ENCODE data around the gene UBE2QL1.

UBE2QL1 gene

GRCh38 chr5:6502421-6502820 is 53.8 kb downstream of the UBE2QL1 start:
- no peak for ATAC-seq
- TF ChIP-seq SNAI2 (CRISPR knock-in tag; IDR thresholded peaks at IDR 0.05) (no peak), PATZ1 (CRISPR knock-in tag; IDR thresholded peaks at IDR 0.05; ENCODE audit: borderline replicate concordance) (no peak)

GRCh38 chr5:6503342-6503741 is 54.7 kb downstream of the UBE2QL1 start:
- no peak for ATAC-seq
- TF ChIP-seq ZNF70 (CRISPR knock-in tag; IDR thresholded peaks at IDR 0.05), result no peak
- no peak for TF ChIP-seq PATZ1 (CRISPR knock-in tag; IDR thresholded peaks at IDR 0.05; ENCODE audit: borderline replicate concordance)
- TF ChIP-seq TOX (CRISPR knock-in tag; IDR thresholded peaks at IDR 0.05; ENCODE audit: borderline replicate concordance), result no peak
- TF ChIP-seq, protein P1, sequence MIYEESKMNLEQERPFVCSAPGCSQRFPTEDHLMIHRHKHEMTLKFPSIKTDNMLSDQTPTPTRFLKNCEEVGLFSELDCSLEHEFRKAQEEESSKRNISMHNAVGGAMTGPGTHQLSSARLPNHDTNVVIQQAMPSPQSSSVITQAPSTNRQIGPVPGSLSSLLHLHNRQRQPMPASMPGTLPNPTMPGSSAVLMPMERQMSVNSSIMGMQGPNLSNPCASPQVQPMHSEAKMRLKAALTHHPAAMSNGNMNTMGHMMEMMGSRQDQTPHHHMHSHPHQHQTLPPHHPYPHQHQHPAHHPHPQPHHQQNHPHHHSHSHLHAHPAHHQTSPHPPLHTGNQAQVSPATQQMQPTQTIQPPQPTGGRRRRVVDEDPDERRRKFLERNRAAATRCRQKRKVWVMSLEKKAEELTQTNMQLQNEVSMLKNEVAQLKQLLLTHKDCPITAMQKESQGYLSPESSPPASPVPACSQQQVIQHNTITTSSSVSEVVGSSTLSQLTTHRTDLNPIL (CRISPR knock-in tag; IDR thresholded peaks at IDR 0.05; ENCODE audit: low read depth), result no peak
- TF ChIP-seq SNAI2 (CRISPR knock-in tag; IDR thresholded peaks at IDR 0.05), result no peak
- no peak for TF ChIP-seq ISL1 (CRISPR knock-in tag; IDR thresholded peaks at IDR 0.05)
- no peak for TF ChIP-seq PPARA (CRISPR knock-in tag; IDR thresholded peaks at IDR 0.05; ENCODE audit: borderline replicate concordance)
- TF ChIP-seq, protein P2, sequence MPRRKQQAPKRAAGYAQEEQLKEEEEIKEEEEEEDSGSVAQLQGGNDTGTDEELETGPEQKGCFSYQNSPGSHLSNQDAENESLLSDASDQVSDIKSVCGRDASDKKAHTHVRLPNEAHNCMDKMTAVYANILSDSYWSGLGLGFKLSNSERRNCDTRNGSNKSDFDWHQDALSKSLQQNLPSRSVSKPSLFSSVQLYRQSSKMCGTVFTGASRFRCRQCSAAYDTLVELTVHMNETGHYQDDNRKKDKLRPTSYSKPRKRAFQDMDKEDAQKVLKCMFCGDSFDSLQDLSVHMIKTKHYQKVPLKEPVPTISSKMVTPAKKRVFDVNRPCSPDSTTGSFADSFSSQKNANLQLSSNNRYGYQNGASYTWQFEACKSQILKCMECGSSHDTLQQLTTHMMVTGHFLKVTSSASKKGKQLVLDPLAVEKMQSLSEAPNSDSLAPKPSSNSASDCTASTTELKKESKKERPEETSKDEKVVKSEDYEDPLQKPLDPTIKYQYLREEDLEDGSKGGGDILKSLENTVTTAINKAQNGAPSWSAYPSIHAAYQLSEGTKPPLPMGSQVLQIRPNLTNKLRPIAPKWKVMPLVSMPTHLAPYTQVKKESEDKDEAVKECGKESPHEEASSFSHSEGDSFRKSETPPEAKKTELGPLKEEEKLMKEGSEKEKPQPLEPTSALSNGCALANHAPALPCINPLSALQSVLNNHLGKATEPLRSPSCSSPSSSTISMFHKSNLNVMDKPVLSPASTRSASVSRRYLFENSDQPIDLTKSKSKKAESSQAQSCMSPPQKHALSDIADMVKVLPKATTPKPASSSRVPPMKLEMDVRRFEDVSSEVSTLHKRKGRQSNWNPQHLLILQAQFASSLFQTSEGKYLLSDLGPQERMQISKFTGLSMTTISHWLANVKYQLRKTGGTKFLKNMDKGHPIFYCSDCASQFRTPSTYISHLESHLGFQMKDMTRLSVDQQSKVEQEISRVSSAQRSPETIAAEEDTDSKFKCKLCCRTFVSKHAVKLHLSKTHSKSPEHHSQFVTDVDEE (CRISPR knock-in tag; IDR thresholded peaks at IDR 0.05), result no peak
- no peak for TF ChIP-seq OSR1 (CRISPR knock-in tag; IDR thresholded peaks at IDR 0.05)
- TF ChIP-seq ESRRG (CRISPR knock-in tag; IDR thresholded peaks at IDR 0.05), result no peak
- TF ChIP-seq ZC3H10 (CRISPR knock-in tag; IDR thresholded peaks at IDR 0.05), result no peak
- TF ChIP-seq, protein P3, sequence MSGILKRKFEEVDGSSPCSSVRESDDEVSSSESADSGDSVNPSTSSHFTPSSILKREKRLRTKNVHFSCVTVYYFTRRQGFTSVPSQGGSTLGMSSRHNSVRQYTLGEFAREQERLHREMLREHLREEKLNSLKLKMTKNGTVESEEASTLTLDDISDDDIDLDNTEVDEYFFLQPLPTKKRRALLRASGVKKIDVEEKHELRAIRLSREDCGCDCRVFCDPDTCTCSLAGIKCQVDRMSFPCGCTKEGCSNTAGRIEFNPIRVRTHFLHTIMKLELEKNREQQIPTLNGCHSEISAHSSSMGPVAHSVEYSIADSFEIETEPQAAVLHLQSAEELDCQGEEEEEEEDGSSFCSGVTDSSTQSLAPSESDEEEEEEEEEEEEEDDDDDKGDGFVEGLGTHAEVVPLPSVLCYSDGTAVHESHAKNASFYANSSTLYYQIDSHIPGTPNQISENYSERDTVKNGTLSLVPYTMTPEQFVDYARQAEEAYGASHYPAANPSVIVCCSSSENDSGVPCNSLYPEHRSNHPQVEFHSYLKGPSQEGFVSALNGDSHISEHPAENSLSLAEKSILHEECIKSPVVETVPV (CRISPR knock-in tag; IDR thresholded peaks at IDR 0.05), result no peak
- TF ChIP-seq ZFP30 (CRISPR knock-in tag; IDR thresholded peaks at IDR 0.05), result no peak
- no peak for TF ChIP-seq ZFP3 (CRISPR knock-in tag; IDR thresholded peaks at IDR 0.05)
- no peak for TF ChIP-seq ZNF8 (CRISPR knock-in tag; IDR thresholded peaks at IDR 0.05)
- TF ChIP-seq BACH2 (CRISPR knock-in tag; IDR thresholded peaks at IDR 0.05; ENCODE audit: borderline replicate concordance), result no peak
- no peak for TF ChIP-seq ZNF565 (CRISPR knock-in tag; conservative IDR thresholded peaks at IDR 0.05; ENCODE audit: low read depth)
- no peak for TF ChIP-seq ARNTL (CRISPR knock-in tag; IDR thresholded peaks at IDR 0.05; ENCODE audit: borderline replicate concordance, low read depth)
- TF ChIP-seq, protein P4, sequence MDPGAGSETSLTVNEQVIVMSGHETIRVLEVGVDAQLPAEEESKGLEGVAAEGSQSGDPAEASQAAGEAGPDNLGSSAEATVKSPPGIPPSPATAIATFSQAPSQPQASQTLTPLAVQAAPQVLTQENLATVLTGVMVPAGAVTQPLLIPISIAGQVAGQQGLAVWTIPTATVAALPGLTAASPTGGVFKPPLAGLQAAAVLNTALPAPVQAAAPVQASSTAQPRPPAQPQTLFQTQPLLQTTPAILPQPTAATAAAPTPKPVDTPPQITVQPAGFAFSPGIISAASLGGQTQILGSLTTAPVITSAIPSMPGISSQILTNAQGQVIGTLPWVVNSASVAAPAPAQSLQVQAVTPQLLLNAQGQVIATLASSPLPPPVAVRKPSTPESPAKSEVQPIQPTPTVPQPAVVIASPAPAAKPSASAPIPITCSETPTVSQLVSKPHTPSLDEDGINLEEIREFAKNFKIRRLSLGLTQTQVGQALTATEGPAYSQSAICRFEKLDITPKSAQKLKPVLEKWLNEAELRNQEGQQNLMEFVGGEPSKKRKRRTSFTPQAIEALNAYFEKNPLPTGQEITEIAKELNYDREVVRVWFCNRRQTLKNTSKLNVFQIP (CRISPR knock-in tag; IDR thresholded peaks at IDR 0.05; ENCODE audit: borderline replicate concordance, low read depth), result no peak
- TF ChIP-seq RARB (CRISPR knock-in tag; IDR thresholded peaks at IDR 0.05), result no peak
